Vagina (tissue), 2 donors: ENCODE data around the gene FBLIM1. TPM values are rescaled to one million over a fixed set of nuclear protein-coding genes. Genes with fewer than 3 reads are reported as not detected.

Experiments used
- DNase-seq, 2 donors: peaks; one replicate each; pipeline ENCODE4 v3.0.0-alpha.2; 2017; ENCODE audit errors: extremely low spot score in 2 of 2
- H3K27ac ChIP-seq: fragments of 200-600 bp; sonication (generic); one replicate; pipeline ENCODE4 v1.5.1; 2019
- H3K27me3 ChIP-seq: fragments of 200-600 bp; sonication (generic); one replicate; pipeline ENCODE4 v1.5.1; 2019
- H3K36me3 ChIP-seq, 2 donors: fragments of 200-600 bp; sonication (generic); one replicate each; pipeline ENCODE4 v1.5.1; 2017 to 2019
- H3K4me1 ChIP-seq: fragments of 200-600 bp; sonication (generic); one replicate; pipeline ENCODE4 v1.5.1; 2019
- H3K4me3 ChIP-seq, 2 donors: fragments of 200-600 bp; sonication (generic); 1 replicate in 1 of 2; 2 replicates in 1 of 2; pipeline ENCODE4 v1.5.1; 2016 to 2019
- H3K9me3 ChIP-seq: fragments of 200-600 bp; sonication (generic); one replicate; pipeline ENCODE4 v1.5.1; 2019
- POLR2A ChIP-seq, 2 donors: fragments of 450-650 bp; IDR thresholded peaks; one replicate each; pipeline ENCODE4 v1.6.1; 2017; ENCODE audit warnings: antibody characterized with exemption in 2 of 2, mild to moderate bottlenecking in 2 of 2, moderate library complexity in 2 of 2
- POLR2AphosphoS5 ChIP-seq, 2 donors: sonication (generic); formaldehyde crosslinking; IDR thresholded peaks; one replicate each; pipeline ENCODE4 v1.9.0; 2017; ENCODE audit warnings: antibody characterized with exemption in 2 of 2, mild to moderate bottlenecking in 2 of 2, low read depth in 1 of 2; ENCODE audit not compliant: insufficient read depth in 1 of 2
- intact Hi-C: fragments of 100-400 bp; cut with DNase I; formaldehyde crosslinking; loops from one replicate; pipeline ENCODE4 v1.15.1; 2023
- total RNA-seq: library from RNA; depleted of rRNA; stranded (reverse); fragments of >200 nt; gene quantifications from one replicate; pipeline ENCODE4 v1.2.3, GENCODE V29; 2016
- TF ChIP-seq, protein P1 (sequence below), 3 experiments: fragments of 450-650 bp in 2 of 3; fragments of 200-600 bp in 1 of 3; sonication (generic) in 1 of 3; IDR thresholded peaks; one replicate each; pipeline ENCODE4 v1.5.1; 2017 to 2019; ENCODE audit warnings: antibody characterized with exemption in 3 of 3, mild to moderate bottlenecking in 2 of 3, moderate library complexity in 2 of 3

FBLIM1 gene
- total RNA-seq, 1 donor from 2014 or later = 45.2 TPM

DNA sequence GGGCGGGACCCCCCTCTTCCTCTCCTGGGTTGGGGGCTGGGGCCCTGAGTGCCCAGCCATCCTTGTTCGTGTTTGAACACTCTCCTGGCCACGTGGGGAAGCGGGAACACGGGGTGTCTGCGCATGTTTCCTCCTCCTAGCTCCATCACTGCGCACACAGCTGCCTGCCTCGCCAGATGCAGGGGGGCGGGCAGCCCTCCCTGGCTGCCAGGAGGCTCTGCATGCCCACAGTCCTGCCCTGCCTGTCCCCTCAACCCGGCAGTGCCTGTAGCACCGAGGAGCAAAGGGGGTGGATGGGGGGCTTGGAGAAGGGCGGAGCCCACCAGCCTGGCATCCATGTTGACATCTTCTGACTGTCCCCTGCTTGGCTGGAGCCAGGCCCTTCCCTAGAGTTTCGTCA is 24.3 kb upstream of the FBLIM1 start:
- Histone ChIP-seq H3K4me3 (no peak overlapping the region), H3K36me3 (peaks cover 0 to 51% of the 10 kb centered on the region in 2 donors), H3K27ac (no peak overlapping the region), H3K4me1 (peaks cover 29% of the 10 kb centered on the region), H3K27me3 (no peaks in the 10 kb centered on the region), H3K9me3 (no peaks in the 10 kb centered on the region)
- intact Hi-C loops = loop anchor here (2.0 kb wide), 1 partner anchor 61 kb away; no protein-coding TSS in a partner anchor
- no peak for DNase-seq
- TF ChIP-seq, protein P1, sequence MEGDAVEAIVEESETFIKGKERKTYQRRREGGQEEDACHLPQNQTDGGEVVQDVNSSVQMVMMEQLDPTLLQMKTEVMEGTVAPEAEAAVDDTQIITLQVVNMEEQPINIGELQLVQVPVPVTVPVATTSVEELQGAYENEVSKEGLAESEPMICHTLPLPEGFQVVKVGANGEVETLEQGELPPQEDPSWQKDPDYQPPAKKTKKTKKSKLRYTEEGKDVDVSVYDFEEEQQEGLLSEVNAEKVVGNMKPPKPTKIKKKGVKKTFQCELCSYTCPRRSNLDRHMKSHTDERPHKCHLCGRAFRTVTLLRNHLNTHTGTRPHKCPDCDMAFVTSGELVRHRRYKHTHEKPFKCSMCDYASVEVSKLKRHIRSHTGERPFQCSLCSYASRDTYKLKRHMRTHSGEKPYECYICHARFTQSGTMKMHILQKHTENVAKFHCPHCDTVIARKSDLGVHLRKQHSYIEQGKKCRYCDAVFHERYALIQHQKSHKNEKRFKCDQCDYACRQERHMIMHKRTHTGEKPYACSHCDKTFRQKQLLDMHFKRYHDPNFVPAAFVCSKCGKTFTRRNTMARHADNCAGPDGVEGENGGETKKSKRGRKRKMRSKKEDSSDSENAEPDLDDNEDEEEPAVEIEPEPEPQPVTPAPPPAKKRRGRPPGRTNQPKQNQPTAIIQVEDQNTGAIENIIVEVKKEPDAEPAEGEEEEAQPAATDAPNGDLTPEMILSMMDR (IDR thresholded peaks at IDR 0.05) = no peak
- no peak for TF ChIP-seq POLR2AphosphoS5 (IDR thresholded peaks at IDR 0.05; ENCODE audit: insufficient read depth in 1 of 2, low read depth in 1 of 2)
- no peak for TF ChIP-seq POLR2A (IDR thresholded peaks at IDR 0.05)

DNA sequence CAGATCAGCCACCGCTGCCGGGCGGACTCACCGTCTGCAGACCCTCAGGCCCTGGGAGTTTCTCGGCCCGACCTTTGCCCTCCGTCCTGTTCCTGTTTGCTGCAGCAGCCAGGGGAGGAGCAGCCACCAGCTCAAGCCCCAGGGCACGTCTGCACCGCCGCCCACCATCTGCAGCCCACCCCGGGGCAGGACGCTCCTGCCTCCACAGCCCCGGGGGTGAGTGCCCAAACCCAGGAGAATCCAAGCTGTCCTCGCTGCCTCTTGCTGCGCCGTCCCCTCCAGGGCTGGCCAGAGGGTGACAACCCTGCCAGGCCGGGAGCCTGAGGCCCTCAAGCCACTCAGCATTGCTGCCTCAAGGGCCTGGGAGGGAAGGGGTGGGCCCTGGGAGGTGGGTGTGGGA is 23.7 kb upstream of the FBLIM1 start:
- H3K9me3 ChIP-seq = no peaks in the 10 kb centered on the region
- H3K4me1 ChIP-seq = peaks cover 29% of the 10 kb centered on the region
- intact Hi-C loops = loop anchor here (2.0 kb wide), 1 partner anchor 62 kb away; no protein-coding TSS in a partner anchor
- no peak for DNase-seq
- H3K36me3 ChIP-seq = peaks cover 0 to 45% of the 10 kb centered on the region in 2 donors
- no peak overlapping the region for H3K4me3 ChIP-seq
- TF ChIP-seq POLR2A (IDR thresholded peaks at IDR 0.05) (no peak), POLR2AphosphoS5 (IDR thresholded peaks at IDR 0.05; ENCODE audit: insufficient read depth in 1 of 2, low read depth in 1 of 2) (no peak)
- TF ChIP-seq, protein P1 (IDR thresholded peaks at IDR 0.05) = no peak
- no peak overlapping the region for H3K27ac ChIP-seq
- H3K27me3 ChIP-seq = no peaks in the 10 kb centered on the region

DNA sequence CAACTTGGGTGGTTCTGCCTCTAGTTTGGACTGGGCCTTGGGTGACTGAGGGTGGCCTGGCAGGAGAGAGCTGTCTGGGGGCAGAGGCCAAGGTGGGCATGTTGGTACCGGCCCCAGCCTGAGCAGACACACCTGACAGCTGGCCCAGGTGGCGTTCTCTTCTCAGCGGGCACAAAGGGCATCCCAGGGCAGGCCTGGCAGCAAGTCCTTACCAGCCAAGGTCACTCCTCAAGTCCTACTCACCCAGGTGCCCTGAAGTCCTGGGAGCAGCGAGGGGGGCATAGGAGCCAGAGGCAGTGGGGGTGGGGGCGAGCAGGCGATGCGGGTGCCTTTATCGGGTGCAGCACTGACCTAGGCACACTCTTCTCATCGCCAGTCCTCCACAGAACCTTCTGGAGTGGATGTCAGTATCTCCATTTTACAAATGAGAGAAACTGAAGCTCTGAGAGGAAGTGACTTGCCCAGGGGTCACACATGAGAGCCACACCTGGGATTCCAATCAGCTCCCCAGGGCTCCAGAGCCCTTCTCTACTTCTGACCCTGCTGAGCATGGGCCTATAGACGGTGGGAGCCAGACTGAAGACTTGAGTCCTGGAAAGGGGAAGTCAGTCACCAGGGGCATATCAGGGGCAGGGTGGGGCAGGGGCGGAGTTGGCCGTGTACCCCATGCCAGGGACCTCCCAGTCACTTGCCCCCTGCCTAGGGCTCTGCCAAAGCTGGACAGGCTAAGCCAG is 23.1 kb upstream of the FBLIM1 start:
- intact Hi-C loops = loop anchor here (2.0 kb wide), 1 partner anchor 63 kb away; no protein-coding TSS in a partner anchor
- Histone ChIP-seq H3K36me3 (peaks cover 0 to 40% of the 10 kb centered on the region in 2 donors), H3K4me1 (peaks cover 29% of the 10 kb centered on the region), H3K27ac (peak overlapping the region; percentile 40), H3K4me3 (no peak overlapping the region), H3K27me3 (no peaks in the 10 kb centered on the region), H3K9me3 (no peaks in the 10 kb centered on the region)
- DNase-seq = no peak
- TF ChIP-seq POLR2A (IDR thresholded peaks at IDR 0.05) (no peak), POLR2AphosphoS5 (IDR thresholded peaks at IDR 0.05; ENCODE audit: insufficient read depth in 1 of 2, low read depth in 1 of 2) (no peak)
- TF ChIP-seq, protein P1 (IDR thresholded peaks at IDR 0.05) = no peak

DNA sequence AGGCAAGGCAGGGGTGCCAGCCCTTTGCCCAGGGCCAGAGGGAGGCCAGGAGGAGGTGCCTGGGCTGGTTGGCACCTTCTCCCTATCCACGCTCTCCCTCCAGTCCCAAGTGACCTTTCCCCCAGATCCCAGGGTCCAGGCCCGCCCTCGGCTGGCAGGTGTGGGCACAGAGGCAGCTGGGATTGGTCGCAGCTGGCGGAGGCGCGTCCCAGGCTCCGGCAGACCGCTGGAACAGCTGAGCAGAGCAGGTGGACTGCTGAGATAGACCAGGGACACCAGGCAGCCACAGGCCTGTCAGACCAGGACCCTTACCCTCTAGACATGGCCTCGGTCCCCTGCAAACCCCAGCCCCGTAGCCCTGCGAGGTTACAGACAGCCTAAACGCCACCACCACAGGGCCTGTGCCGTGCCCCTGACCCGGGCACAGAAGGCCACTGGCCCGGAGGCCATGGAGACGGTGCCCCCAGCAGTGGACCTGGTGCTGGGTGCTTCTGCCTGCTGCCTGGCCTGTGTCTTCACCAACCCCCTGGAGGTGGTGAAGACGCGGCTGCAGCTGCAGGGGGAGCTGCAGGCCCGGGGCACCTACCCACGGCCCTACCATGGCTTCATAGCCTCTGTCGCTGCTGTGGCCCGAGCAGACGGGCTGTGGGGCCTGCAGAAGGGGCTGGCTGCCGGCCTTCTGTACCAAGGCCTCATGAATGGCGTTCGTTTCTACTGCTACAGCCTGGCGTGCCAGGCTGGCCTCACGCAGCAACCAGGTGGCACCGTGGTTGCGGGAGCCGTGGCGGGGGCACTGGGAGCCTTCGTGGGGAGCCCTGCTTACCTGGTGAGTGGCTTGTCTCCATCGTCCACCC is 22.3 kb upstream of the FBLIM1 start, which contains the start of gene SLC25A34:
TSS of gene SLC25A34 (plus strand) at position 221 of the 854 bp plus-strand sequence. CDS start at position 449, 228 bp downstream.
- peak within 1 kb of the TSS; percentile 40 for H3K27ac ChIP-seq
- H3K9me3 ChIP-seq = no peaks in the 10 kb centered on the region
- no peak within 1 kb of the TSS for H3K4me3 ChIP-seq
- no peaks in the 10 kb centered on the region for H3K27me3 ChIP-seq
- peaks cover 34% of the 10 kb centered on the region for H3K4me1 ChIP-seq
- intact Hi-C loops = no loop called here
- H3K36me3 ChIP-seq = peaks cover 0 to 32% of the 10 kb centered on the region in 2 donors
- TF ChIP-seq POLR2A (IDR thresholded peaks at IDR 0.05) (no peak), POLR2AphosphoS5 (IDR thresholded peaks at IDR 0.05; ENCODE audit: insufficient read depth in 1 of 2, low read depth in 1 of 2) (no peak)
- TF ChIP-seq, protein P1 (IDR thresholded peaks at IDR 0.05) = no peak
- DNase-seq = no peak
